ENCODE results near the gene POLR3E.

The POLR3E gene

DNA sequence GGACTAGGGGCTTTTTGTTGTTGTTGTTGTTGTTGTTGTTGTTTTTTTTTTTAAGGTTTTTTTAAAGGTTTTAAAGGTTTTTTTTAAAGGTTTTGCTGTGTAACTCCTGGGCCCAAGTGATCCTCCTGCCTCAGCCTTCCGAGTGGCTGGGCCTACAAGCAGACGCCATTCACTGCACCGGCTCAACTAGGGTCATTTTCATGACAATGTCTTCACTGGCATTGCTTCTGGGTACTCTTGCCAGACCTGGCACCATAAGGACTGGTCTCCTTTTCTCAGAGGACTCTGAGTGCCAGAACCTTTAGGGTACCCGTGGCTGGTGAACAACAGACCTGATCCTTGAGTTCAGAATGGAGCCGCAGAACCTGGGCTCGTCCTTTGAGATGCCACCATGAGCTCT lies 20.4 kb downstream of the POLR3E start:
- DNase-seq = no peak

DNA sequence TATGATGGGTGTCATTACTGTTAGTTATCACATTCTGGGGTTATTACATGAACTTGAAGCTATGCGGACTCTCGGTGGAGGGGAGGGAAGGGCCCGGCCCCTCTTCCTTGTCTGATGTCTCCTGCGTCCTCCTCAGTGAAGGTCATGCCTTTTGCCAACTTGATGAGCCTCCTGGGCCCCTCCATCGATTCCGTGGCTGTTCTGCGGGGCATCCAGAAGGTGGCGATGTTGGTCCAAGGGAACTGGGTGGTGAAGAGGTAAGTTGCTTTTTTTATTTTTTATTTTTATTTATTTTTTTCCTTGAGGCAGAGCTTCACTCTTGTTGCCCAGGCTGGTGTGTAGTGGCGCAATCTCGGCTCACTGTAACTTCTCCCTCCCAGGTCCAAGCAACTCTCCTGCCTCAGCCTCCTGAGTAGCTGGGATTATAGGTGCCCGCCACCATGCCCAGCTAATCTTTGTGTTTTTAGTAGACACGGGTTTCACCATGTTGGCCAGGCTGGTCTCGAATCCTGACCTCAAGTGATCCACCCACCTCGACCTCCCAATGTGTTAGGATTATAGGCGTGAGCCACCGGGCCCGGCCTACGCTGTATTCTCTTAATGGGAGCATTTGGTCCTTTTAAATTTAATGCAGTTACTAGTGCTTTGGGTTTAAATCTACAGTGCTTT lies 21.6 kb downstream of the POLR3E start:
- no peak for DNase-seq

DNA sequence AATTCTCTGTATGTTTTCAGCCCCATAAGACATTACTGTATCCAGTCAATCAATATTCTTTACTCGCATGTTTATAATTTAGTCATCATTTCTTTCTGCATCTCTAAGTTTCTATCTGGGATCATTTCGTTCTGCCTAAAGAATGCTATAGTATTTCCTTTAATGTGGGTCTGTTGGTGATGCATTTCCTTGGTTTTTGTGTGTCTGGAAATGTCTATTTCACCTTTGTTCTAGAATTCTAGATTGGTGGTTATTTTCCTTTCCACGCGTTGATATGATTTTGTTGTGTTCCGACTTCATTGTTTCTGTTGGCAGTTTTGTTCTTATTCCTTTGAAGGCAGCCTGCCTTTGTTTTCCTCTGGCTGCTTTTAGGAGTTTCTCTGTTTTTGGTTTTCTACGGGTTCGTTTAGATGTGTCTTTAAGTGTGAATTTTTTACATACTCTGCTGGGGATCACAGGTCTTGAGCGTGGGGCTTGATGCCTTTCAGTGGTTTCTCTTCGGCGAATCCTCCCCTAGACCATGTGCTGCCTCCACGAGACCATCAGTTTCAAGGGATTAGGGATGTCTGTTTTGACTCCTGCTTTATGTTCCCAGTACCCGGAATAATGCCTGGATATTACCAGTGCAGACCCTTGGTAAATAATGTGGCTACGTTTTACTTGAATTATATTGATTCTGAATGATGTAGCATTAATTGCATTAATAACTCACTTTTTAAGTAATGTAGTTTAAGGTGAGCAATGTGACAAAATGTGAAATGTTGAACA lies 23.5 kb downstream of the POLR3E start:
- no peak for DNase-seq

DNA sequence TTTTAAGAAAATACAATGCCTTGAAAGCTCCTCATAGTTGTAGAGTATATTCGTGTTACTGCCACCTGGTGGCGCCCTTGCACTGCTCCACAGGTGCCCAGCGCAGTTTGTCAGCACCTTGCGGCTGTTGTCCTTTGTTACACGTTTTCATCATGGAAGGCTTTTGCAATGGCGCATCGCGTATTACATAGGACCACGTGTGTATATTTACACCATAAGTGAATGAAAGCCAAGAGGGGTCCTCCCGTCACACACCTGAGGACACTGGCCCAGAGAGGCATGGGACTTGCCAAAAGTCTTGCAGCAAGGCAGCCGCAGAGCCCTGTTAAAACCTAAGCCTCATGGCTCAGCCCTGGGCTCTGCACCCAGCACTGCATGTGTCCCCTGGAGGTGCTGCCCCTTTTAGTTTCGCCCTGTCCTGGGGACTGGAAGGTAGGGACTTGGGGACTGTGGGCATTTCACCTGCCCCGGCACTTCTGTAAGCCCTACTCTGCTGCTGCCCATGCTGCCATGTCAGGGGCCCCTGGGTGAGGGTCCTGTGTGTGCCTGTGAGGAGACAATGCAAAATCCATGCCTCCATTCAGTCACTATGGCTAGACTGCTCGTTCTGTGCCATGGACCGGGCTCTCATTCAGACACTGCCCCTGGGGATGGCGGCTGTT lies 24.3 kb downstream of the POLR3E start:
- DNase-seq = peak; percentile 34

DNA sequence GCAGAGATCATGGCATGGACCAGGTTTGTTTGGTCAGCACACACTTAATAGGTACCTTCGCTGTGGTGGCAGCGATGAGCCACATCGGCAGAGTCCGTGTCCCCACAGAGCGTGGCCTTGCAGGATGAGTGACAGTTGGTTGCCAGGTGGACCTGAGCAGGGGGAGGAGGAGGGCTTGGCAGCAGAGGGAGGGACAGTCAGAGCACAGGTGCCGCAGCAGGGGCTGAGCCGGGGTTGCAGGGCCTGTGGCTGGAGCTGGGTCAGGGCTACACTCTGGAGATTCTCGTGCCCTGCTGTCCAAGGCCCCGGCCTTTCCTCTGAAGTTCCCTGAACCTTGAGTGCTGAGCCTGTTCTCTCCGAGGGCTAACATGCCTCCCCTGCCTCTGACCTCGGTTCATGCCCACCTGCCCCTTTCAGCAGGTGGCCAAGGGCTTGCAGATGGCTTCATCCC lies 24.8 kb downstream of the POLR3E start:
- no peak for DNase-seq

DNA sequence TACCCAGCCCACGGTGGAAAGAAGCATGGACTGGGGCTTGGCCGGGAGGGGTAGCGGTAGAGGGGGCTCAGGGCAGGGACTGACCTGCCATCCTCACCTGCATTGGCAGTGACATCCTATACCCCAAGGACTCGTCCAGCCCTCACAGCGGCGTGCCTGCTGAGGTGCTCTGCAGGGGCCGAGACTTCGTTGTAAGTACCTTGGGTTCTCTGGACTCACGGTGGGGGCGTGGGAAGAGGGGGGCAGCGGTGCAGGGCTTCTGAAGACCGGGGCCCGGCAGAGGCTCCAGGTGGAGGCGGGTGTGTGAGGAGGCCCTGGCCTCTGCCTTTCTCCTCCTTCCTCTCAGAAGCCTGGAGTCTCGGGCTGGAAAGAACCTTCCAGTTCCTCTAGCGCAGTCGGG lies 25.5 kb downstream of the POLR3E start:
- DNase-seq = no peak

DNA sequence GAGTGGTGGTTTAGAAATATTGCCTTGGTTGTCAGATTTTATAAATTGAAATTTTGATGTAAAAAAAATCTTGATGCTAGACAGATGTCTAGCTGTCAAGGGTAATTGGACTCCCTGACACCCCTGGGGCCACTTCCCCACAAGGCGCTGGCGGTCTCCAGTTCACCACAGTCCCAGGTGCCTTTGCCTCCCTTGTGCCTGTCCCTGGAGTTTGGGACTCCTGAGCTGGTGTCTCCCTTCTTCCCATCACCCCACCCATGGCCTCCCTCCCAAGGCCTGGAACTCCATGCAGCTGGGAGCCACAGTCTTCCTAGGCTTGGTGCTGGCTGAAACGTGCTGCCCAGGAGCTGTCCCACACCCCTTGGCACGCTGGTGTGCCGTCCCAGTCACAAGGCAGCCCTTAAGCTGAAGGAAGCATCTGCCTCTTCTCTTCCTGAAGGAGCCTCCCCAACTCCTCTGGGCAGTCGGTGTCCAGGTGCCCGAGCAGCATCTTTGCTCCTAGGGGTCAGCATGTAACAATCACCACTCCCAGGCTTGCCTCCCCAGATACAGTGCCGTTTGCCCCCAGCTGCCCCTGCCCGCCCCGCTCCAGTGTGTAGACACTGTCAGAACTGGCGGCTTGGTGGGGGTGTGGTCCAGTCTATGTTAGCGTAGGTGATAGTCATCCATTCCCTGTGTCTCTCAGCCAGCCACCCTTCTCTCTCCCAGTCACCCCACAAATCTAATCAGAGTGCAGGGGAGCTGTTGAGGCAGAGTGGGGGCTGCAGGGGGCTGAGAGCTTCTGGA lies 26.2 kb downstream of the POLR3E start:
- DNase-seq = no peak

DNA sequence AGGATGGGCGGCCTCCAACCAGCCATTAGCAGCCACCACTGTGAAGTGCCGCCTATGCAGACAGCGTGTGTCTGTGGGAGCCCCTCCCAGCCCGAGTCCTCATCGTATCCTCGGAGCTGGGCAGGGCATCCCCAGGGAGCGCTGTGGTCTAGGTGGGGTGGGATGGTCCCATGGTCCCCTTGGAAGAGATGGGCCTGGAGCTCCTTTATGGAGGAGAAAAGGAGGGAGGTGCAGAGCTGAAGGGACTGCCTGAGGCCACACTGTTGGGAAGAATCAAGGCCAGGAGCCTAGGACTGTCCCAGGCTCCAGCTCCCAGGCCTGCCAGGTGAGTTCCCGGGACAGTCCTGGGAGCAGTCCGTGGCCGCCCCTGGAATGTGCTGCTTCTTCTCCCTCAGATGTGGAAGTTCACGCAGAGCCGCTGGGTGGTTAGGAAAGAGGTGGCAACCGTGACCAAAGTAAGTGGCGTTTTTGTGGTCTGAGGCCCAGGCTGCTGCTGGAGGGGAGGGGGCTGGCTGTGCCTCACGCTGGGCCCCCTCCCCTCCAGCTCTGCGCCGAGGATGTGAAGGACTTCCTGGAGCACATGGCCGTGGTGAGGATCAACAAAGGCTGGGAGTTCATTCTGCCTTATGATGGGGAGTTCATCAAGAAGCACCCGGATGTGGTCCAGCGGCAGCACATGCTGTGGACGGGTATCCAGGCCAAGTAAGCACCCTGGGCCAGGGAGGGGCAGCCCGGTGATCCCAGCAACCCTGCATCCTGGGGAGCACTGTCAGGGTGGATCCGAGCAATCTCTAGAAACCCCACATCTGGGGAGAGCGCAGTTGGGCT lies 27.0 kb downstream of the POLR3E start:
- no peak for DNase-seq

DNA sequence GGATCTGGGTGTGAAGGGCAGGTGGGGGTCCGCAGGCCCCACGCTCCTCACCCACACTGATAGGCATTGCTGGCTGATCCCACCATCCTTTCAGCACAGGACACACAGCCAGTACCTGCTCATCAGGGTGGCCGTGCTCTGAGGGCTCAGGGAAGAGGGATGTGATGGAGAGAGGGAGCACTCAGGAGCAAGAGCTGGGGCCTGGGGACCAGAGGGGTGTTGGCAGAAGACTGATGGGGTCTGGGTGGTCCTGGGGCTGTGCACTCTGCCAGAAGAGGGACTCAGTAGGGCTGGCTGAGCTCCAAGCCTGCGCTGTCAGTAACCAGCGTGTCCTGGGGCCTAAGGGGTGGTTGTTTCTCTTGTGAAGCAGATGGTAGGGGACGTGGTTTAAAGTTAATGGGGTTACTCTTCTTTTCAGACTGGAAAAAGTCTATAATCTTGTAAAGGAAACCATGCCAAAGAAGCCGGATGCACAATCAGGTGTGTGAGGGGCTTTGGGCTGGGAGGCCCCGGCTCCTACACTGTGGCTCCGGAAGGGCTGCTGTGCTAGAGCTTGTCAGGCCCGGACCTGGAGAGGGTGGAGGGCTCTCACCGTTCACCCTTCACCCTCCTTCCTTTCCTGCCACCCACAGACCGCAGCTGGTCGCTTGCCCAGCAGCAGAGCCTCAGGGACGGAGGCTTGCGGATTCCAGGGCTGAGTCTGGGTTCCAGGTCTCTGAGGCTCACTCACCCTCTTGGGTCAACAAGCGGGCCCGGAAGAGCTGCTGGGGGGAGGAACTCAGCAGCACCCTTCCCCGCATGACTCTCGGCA lies 27.8 kb downstream of the POLR3E start:
- DNase-seq = no peak

DNA sequence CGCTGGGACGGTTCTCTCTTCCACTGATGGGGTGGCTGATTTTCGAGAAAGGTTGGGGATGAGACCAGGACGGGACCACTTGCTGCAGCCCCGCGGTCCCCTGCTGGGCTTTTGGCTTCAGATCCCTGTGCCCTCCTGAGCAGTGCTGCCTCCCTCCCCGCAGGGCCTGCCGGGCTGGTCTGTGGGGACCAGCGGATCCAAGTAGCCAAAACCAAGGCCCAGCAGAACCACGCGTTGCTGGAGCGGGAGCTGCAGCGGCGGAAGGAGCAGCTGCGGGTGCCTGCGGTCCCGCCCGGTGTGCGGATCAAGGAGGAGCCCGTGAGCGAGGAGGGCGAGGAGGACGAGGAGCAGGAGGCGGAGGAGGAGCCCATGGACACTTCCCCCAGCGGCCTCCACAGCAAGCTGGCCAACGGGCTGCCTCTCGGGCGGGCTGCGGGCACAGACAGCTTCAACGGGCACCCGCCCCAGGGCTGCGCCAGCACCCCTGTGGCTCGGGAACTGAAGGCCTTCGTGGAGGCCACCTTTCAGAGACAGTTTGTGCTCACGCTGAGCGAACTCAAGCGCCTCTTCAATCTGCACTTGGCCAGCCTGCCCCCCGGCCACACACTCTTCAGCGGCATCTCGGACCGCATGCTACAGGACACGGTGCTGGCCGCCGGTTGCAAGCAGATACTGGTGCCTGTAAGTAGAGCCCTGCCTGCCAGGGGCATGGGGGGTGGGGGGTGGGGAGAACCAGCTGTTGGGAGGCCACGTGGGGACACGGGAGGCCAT lies 28.6 kb downstream of the POLR3E start:
- no peak for DNase-seq

DNA sequence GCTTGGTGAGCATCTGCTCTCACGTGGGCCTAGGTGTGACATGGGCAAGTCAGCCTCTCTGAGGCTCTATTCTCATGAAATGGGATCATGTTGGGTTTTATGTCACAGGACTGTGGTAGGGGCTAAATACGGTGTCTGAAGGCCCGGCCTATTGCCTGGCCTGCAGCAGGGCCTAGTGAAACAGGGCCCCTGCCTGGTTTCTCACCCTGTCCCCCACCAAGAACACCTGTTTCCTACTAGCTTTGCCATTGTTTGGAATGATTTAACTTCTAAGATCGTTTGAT lies 29.1 kb downstream of the POLR3E start:
- DNase-seq = no peak

DNA sequence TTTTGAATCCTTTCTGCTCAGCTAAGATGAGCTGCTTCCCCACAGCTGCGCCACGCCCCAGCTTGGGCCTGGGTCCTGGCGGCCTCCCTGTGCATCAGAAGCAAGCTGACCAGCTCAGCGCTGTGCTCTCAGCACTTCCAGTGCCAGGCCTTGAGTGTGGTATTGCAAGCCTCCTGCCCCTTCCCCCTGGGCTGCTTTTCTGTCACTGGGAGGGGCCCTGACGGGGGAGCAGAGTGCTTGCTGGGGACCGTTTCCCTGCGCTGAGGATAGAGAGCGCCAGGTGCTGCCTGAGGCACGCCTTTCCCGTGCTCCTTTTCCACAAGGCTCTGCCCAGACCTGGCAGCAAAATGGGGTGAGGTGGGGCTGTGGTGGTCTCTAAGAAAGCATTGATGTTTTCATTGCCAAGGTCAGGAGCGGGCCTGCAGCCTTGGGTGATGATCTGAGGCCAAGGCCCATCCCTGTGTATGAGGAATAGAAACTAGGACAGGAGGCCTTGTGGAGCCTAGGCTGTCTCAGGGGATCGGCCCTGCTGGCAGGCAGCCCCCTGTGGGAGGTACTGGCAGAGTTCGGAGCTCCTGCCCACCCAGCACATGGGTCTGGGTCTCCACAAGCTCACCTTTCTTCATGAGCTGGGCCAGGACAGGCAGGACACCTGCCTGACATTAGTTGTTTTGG lies 29.7 kb downstream of the POLR3E start:
- no peak for DNase-seq

DNA sequence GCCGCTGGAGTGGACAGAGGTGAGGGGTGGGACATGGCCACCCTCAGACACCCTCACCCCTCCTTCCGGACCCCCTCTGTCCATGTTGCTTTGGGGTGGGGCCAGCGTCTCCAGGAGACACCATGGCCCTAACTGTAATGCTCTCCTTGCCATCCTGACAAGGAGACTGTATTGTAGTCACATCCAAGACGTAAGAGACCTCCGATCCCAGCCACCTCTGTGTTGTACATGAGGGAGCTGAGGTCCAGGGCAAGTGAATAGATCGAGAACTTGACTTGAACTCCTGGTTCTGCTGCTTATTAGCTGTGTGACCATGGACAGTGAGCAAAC lies 30.2 kb downstream of the POLR3E start:
- no peak for DNase-seq

DNA sequence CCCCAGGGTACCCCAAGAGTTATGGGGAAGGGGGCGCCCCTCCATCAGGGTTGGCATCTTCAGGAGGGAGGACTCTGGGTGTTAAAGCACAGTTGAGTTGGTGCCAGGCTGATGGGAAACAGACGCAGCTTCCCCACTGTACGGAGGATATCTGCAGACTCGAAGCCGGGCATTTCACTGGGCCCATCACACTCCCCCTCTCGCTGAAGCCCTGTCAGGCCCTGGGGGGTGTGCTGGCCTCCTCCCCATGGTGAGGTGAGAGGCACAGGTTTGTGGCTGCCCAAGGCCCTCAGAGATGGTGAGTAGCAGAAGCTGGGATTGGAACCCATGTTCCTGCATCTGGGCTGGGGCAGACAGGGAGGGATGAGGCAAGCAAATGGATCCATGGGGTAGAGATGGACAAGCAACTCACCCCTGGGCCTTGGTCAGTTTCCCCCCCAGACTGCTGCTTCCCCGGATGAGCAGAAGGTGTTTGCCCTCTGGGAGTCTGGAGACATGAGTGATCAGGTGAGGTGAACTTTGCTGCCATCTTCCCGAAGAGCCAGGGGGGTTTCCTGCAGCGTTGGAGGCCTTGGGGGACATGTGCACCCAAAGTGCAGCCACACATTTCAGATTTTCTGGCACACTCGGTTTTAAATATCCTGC lies 31.0 kb downstream of the POLR3E start:
- no peak for DNase-seq

DNA sequence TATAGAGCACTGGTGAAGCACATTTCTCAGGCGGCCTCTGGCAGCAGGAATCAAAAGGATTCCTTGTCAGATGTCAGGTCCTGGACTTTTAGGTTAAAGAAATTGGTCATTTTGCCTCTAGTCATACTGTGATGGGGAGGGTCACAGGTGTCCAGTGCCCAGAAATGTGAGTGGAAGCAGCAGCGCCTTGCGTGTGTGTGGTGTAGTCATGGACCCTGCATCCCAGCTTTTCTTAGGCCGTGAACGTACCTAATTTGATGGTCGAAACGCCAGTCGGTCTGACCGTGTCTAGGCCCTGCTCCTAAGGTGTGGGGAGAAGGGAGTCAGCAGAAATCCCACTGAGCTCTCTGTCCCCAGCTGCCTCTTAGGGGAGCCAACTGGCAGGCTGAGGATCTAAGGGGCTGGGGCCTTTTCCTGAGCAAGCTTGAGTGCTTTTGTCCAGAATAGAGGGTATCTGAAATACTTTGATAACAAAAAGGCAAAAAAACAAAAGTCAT lies 32.0 kb downstream of the POLR3E start:
- DNase-seq = no peak

DNA sequence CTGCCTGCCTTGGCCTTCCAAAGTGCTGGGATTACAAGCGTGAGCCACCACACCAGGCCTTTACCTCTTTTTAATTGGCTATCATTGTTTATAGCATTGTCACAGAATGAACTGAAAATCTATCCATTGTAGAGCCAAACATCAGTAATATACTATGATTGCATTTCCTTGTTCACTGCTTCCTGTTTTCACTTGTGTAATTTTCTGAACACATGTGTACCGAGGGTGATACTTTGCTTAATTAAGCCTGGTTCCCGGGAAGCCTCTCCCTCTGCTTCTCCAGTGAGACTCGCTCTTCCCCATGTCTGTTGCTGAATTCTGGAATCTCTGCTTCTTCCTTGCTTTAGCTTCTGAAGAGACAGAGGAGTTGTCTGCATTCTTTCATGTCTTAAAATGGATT lies 33.1 kb downstream of the POLR3E start:
- DNase-seq = no peak

DNA sequence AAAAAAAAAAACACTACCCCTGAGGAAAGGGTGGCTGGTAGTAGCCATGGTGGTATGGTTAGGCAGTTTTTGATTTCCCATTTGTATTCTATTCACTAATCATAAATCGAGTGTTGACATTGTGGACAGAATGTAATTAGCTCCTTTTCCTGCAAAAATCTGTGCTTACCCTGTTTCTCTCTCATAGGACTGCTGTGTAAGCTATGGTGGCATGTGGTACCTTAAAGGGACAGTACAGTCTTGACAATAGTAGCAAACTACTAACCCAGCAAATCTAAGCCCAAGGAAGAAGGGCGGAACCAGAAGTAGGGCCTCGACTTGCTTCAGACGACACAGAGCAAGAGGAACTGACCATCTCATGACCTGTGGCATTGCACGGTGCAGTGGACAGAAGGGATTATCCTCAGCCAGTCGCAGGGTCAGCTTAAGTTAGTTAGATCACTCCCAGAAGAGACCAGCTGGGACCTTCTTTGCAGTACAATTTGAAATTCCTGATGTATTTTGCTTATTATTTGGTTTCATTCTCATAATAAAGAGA lies 36.3 kb downstream of the POLR3E start:
- no peak for DNase-seq

DNA sequence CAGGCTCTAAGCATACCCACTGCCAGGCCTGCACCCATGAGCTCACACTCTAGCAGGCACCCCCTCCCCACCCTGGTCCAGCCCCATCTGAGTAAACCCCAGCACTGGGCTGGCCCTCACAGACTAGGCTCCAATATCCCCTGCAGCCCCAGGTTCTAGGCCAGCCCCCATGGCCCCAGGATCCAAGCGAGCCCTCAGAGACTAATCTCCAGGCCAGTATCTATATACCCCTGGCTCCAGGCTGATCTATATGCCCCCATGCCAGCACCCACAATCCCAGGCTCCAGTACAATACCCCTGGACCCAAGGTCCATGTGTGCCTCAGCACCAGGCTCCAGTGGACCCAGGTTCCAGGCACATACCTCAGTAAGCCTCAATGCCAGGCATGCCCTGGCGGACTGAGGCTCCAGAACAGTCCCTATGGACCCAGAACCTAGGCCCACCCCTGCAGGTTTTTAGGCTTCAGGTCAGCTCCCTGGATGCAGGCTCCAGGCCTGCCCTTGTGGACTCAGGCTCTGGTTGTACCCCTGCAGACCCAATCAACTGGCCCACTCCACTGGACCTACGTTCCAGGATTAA lies 38.5 kb downstream of the POLR3E start:
- no peak for DNase-seq

DNA sequence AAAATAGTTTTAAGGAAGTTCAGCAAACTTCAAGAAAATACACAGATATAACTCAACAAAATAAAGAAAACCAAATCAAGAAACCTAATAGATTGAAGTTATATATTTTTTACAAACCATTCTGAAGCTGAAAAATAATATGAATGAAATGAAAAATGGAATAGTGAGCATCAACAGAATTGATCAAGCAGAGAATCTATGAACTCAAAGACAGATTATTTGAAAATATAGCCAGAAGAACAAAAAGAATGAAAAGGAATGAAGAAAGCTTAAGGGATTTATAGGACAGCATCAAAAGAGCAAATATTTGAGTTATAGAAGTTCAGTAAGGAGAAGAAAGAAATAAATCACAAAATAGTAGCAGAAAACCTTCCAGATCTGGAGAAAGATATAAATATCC lies 39.4 kb downstream of the POLR3E start:
- no peak for DNase-seq
